HL-60 (cell line): ENCODE results near the gene SDCCAG8.

Source experiments
- DNase-seq, 2 experiments: peaks; one replicate each; pipeline ENCODE4 v3.0.0-alpha.2; 2010 to 2020; ENCODE audit warnings: low read depth in 1 of 2, low spot score in 1 of 2
- H3K27ac ChIP-seq: fragments of 250-450 bp; sonication (Bioruptor Pico); replicated peaks from 2 replicates; pipeline ENCODE4 v1.5.1; 2020; ENCODE audit warnings: mild to moderate bottlenecking, moderate library complexity
- H3K27me3 ChIP-seq: fragments of 250-450 bp; sonication (Bioruptor Pico); 2 replicates; pipeline ENCODE4 v1.5.1; 2021; ENCODE audit warnings: mild to moderate bottlenecking, moderate library complexity; ENCODE audit not compliant: insufficient read depth, poor library complexity, severe bottlenecking
- H3K4me3 ChIP-seq: replicated peaks from 2 replicates; pipeline ENCODE4 v1.5.1; 2011; ENCODE audit warnings: mild to moderate bottlenecking, control low read depth, low read length; ENCODE audit not compliant: insufficient read depth
- GABPA ChIP-seq: IDR thresholded peaks from 2 replicates; pipeline ENCODE4 v1.6.1; 2012; ENCODE audit warnings: low read depth
- POLR2AphosphoS5 ChIP-seq: IDR thresholded peaks from 2 replicates; pipeline ENCODE4 v1.6.1; 2012; ENCODE audit warnings: low read depth
- SPI1 ChIP-seq: IDR thresholded peaks from 2 replicates; pipeline ENCODE4 v1.6.1; 2012; ENCODE audit warnings: low read depth, mild to moderate bottlenecking, borderline replicate concordance
- TF ChIP-seq, protein P1 (sequence below): IDR thresholded peaks from 2 replicates; pipeline ENCODE4 v1.6.1; 2012; ENCODE audit warnings: low read depth; ENCODE audit not compliant: insufficient replicate concordance
- TF ChIP-seq, protein P2 (sequence below): IDR thresholded peaks from one replicate; pipeline ENCODE4 v1.5.1; 2011; ENCODE audit warnings: low read length, control low read depth, inconsistent platforms; ENCODE audit not compliant: insufficient read depth

SDCCAG8 gene

DNA sequence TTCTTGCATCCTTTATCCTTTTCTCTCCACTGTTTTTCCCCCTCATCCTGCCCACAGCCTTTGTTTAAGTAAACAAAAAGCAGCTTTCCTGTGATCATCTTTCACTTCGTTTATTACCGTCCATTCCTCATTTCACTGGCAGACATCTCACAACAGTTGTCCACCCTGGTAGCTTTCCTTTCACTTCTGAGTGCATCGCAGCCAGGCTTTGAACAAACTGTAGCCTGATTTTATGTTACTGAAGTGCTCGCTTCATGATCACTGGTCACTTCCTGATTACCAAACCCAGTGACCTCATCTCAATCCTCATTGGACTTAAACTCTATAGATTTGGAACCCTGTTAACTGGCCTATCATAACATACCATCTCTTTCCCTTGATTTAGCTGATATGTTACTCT, 67.7 kb downstream of the SDCCAG8 start:
- H3K27ac ChIP-seq = no peak overlapping the region
- TF ChIP-seq, protein P1, sequence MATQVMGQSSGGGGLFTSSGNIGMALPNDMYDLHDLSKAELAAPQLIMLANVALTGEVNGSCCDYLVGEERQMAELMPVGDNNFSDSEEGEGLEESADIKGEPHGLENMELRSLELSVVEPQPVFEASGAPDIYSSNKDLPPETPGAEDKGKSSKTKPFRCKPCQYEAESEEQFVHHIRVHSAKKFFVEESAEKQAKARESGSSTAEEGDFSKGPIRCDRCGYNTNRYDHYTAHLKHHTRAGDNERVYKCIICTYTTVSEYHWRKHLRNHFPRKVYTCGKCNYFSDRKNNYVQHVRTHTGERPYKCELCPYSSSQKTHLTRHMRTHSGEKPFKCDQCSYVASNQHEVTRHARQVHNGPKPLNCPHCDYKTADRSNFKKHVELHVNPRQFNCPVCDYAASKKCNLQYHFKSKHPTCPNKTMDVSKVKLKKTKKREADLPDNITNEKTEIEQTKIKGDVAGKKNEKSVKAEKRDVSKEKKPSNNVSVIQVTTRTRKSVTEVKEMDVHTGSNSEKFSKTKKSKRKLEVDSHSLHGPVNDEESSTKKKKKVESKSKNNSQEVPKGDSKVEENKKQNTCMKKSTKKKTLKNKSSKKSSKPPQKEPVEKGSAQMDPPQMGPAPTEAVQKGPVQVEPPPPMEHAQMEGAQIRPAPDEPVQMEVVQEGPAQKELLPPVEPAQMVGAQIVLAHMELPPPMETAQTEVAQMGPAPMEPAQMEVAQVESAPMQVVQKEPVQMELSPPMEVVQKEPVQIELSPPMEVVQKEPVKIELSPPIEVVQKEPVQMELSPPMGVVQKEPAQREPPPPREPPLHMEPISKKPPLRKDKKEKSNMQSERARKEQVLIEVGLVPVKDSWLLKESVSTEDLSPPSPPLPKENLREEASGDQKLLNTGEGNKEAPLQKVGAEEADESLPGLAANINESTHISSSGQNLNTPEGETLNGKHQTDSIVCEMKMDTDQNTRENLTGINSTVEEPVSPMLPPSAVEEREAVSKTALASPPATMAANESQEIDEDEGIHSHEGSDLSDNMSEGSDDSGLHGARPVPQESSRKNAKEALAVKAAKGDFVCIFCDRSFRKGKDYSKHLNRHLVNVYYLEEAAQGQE = no peak
- TF ChIP-seq SPI1 (no peak), POLR2AphosphoS5 (no peak), GABPA (no peak)
- TF ChIP-seq, protein P2, sequence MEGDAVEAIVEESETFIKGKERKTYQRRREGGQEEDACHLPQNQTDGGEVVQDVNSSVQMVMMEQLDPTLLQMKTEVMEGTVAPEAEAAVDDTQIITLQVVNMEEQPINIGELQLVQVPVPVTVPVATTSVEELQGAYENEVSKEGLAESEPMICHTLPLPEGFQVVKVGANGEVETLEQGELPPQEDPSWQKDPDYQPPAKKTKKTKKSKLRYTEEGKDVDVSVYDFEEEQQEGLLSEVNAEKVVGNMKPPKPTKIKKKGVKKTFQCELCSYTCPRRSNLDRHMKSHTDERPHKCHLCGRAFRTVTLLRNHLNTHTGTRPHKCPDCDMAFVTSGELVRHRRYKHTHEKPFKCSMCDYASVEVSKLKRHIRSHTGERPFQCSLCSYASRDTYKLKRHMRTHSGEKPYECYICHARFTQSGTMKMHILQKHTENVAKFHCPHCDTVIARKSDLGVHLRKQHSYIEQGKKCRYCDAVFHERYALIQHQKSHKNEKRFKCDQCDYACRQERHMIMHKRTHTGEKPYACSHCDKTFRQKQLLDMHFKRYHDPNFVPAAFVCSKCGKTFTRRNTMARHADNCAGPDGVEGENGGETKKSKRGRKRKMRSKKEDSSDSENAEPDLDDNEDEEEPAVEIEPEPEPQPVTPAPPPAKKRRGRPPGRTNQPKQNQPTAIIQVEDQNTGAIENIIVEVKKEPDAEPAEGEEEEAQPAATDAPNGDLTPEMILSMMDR = no peak
- no peak for DNase-seq
- no peaks in the 10 kb centered on the region for H3K27me3 ChIP-seq
- no peak overlapping the region for H3K4me3 ChIP-seq

DNA sequence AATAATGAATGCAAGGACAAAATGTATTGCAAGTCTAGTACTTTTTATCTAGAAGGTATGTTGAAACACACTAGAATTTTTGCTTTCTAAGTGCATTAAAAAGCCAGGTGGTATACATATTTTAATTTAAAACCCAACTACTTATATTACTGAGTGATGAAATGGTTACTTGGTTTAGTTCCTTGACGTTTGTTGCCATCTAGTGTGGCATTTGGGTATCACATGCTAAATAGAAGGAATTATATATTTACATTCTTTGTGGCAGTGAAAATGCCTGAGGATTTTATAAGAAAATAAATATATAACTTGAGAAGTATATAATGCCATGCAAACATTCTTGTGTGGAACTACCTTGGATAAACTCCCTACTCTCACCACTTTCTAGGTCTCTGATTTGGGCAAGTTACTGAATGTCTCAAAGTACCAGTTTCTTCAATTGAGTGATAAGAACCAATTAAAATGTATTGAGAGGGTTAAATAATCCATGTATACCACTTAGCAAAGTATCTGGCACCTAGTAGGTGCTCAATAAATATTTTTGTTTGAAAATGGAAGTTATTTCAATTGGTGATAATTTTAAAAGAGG, 69.6 kb downstream of the SDCCAG8 start:
- TF ChIP-seq POLR2AphosphoS5 (no peak), SPI1 (no peak), GABPA (no peak)
- TF ChIP-seq, protein P1 = no peak
- TF ChIP-seq, protein P2 = peak; percentile 35
- Histone ChIP-seq H3K27me3 (no peaks in the 10 kb centered on the region), H3K27ac (no peak overlapping the region), H3K4me3 (no peak overlapping the region)
- DNase-seq = peak; percentile 16 to 38

DNA sequence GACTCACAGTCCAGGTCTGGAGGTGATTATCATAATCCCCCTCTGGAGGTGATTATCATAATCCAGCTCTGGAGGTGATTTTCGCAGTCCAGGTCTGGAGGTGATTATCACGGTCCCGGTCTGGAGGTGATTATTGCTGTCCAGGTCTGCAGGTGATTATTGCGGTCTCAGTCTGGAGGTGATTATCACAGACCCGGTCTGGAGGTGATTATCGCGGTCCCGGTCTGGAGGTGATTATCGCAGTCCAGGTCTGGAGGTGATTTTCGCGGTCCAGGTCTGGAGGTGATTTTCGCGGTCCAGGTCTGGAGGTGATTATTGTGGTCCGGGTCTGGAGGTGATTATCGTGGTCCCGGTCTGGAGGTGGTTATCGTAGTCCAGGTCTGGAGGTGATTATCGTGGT, 76.6 kb downstream of the SDCCAG8 start:
- TF ChIP-seq, protein P1 = no peak
- no peak for TF ChIP-seq SPI1
- TF ChIP-seq POLR2AphosphoS5 = no peak
- TF ChIP-seq GABPA = no peak

More for the DNA sequence above, 76.6 kb downstream of the SDCCAG8 start:
- Histone ChIP-seq H3K27ac (no peak overlapping the region), H3K27me3 (no peaks in the 10 kb centered on the region), H3K4me3 (no peak overlapping the region)
- no peak for DNase-seq
